H1 (cell line): ENCODE results near the gene SERPINB11. TPM values are rescaled to one million over a fixed set of nuclear protein-coding genes. Genes with fewer than 3 reads are reported as not detected.

Experiments
- EGR1 ChIP-seq: IDR thresholded peaks from 2 replicates; pipeline ENCODE4 v1.6.1; 2011; ENCODE audit warnings: low read depth, low read length, borderline replicate concordance
- HDAC2 ChIP-seq, 2 experiments: fragments of 300-600 bp in 1 of 2; sonication (generic) in 1 of 2; IDR thresholded peaks; 2 replicates each; pipeline ENCODE4 v1.6.1; 2011 to 2012; ENCODE audit warnings: low read depth in 2 of 2, low read length in 2 of 2, mild to moderate bottlenecking in 2 of 2, moderate library complexity in 2 of 2, borderline replicate concordance in 1 of 2, inconsistent platforms in 1 of 2
- polyA plus RNA-seq, 7 experiments: library from polyadenylated mRNA; depleted of rRNA in 3 of 7; stranded (reverse) in 5 of 7; unstranded in 2 of 7; fragments of >200 nt in 5 of 7; fragments of 200-250 nt in 2 of 7; gene quantifications; 1 replicate in 5 of 7; 2 replicates in 1 of 7; 4 replicates in 1 of 7; pipeline versions ENCODE4 v1.2.1 to v1.2.3, GENCODE V29; 2011 to 2013; ENCODE audit warnings: missing spikeins in 2 of 7, mixed read lengths in 2 of 7
- total RNA-seq: library from RNA; stranded (reverse); fragmentation: NEBNext Ultra II Directional; extraction: Animal tissue kit (Norgen Biotek cat#: 25700); gene quantifications from 2 replicates; pipeline ENCODE4 v1.2.1, GENCODE V29; 2021

Gene SERPINB11
- total and polyA plus RNA-seq, 2 of the 8 experiments (the other 6 are each of a cell fraction or from before 2014, with no cell fraction given), result not detected

DNA sequence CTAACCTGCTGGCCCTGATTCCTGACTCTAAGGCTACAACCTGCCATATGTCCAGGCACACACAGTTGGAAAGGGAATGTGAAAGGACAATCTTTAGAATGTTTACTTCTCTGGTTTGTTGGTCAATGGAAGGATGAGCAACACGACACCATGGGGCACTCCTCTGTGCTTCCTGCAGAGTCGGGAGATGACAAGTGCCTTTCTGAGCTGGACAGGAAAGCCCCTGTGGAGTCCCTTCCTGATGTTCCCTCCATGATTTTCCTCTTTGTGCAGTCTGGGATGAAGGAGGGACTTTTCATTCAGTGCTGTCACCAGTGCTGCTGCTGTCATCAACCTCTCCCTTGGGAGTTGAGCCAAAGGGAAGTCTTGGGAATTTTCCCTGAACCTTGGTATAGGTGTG is 49.9 kb downstream of the SERPINB11 start (continued):
- TF ChIP-seq EGR1, result no peak
- TF ChIP-seq HDAC2 (IDR thresholded peaks at IDR 0.05; ENCODE audit: borderline replicate concordance in 1 of 2, low read depth in 2 of 2, low read length in 2 of 2), result no peak
- TF ChIP-seq, all 59 proteins: peak for 0
